Activated naive CD8-positive, alpha-beta T cell (primary cell): ENCODE measurements around the gene MSX2.

Source experiments
- H3K27ac Mint-ChIP-seq: one replicate; pipeline ENCODE4 v1.8.0; 2021; ENCODE audit warnings: mixed read lengths
- H3K27me3 Mint-ChIP-seq: one replicate; pipeline ENCODE4 v1.8.0; 2021; ENCODE audit warnings: mixed read lengths
- H3K36me3 Mint-ChIP-seq: one replicate; pipeline ENCODE4 v1.8.0; 2021; ENCODE audit warnings: mixed read lengths
- H3K4me1 Mint-ChIP-seq: one replicate; pipeline ENCODE4 v1.8.0; 2021; ENCODE audit warnings: low read depth, mixed read lengths
- H3K4me3 Mint-ChIP-seq: one replicate; pipeline ENCODE4 v1.8.0; 2021; ENCODE audit warnings: mild to moderate bottlenecking, mixed read lengths
- H3K9me3 Mint-ChIP-seq: one replicate; pipeline ENCODE4 v1.8.0; 2021; ENCODE audit warnings: low read depth, mixed read lengths

Gene MSX2

DNA sequence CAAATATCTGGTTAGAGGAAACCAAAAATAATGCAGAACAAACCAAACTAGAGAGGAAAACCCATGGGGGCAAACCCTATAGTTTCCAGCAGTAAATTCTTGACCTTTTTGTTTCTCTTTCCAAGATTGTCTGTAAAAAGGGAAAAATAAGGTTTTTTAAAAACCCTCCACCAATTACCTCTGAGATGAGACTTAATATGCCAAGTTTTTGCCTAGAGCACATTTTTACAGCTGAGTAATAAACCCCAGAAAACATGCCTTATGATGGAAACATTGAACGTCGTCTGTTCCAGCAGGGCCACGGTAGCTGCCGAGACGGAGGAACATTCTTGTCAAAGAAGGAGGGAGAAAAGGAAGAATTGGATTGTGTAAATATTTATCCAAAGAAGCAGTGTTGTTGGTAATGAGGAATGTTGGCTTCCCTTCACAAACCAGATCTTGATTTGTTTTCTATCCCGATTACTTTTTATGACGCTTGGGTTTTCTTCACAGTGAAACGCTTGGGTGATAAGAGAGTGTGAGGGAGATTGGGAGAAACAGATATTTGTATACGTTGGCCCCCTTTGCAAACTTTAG is 17.3 kb upstream of the MSX2 start:
- Mint-ChIP-seq H3K9me3 (no peaks in the 10 kb centered on the region), H3K4me1 (no peaks in the 10 kb centered on the region), H3K27ac (no peak overlapping the region), H3K4me3 (no peak overlapping the region), H3K36me3 (no peaks in the 10 kb centered on the region), H3K27me3 (no peaks in the 10 kb centered on the region)

DNA sequence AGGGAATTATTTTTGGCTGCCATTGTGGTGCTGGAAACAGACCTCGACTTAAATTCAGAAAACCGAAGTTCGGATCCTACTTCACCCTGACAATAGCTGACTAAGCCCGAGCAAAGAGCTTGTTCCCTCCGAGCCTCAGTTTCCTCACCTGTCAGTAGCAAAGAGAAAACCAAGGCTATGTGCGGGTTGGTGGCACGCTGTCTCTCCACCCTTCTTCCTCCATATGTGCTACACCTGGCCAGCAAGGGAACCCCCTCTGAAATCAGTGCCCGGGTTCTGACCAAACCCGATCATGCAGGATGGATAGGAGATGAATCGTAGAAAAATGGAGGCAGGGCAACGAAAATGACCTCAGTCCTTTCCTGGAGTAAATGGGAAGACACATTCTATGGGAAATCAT is 16.7 kb upstream of the MSX2 start:
- Mint-ChIP-seq H3K9me3 (no peaks in the 10 kb centered on the region), H3K4me3 (no peak overlapping the region), H3K4me1 (no peaks in the 10 kb centered on the region), H3K36me3 (no peaks in the 10 kb centered on the region), H3K27me3 (peaks cover 3% of the 10 kb centered on the region), H3K27ac (no peak overlapping the region)

DNA sequence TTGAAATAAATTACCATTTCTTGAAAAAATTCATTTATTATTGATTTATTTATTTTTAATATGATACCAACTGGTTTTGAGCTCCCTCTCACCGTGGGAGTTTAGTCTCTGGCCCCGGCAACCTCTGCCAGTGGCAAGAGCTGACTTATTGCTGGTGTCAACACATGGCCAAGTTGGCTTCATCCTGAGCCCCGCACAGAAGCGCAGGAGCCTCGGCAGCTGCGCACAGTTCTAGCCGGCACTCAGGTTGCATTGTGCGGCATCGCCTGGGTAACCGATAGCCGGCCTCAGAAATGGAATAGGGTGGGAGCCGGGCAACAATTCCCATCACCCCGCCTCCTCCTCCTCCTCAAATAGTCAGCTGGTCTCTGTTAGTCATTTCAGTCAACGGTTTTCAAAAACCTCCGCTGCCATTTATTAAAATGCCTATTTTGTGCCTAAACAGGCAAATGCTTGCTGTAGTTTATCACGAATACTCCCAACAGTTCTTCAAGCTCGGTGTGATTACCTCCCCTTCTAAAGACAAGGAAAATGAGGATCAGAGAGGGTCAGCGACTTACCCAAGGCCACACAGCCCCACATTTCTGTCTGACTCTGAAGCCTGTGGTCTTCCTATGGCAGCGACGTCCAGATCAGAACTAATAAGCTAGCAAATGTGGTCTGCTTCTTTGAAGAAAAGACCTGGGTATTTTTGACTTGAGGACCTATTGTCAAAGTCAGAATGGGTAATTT is 15.7 kb upstream of the MSX2 start:
- H3K36me3 Mint-ChIP-seq = no peaks in the 10 kb centered on the region

DNA sequence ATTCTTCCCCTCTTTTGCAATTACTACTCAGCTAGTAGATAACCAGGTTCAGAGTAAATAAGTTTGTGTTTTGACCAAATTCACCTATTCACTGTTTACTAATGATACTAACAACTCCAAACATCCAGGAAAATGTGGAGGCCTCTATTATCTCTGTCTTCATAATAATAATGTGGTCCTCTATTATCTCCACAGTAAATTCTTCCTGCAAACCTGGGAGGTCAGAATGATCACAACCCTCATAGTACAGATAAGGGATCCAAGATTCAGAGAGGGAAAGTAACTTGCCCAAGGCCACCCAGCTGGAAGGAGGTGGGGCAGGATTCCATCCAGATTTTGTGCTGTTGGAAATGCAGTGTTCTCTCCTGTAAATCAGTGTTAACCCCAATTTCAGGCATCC is 9.6 kb upstream of the MSX2 start:
- H3K9me3 Mint-ChIP-seq = no peaks in the 10 kb centered on the region
- H3K36me3 Mint-ChIP-seq = no peaks in the 10 kb centered on the region
- H3K27me3 Mint-ChIP-seq = peaks cover 34% of the 10 kb centered on the region
- no peak overlapping the region for H3K4me3 Mint-ChIP-seq
- H3K27ac Mint-ChIP-seq = no peak overlapping the region
- H3K4me1 Mint-ChIP-seq = no peaks in the 10 kb centered on the region

More for the DNA sequence above, 15.7 kb upstream of the MSX2 start:
- H3K4me3 Mint-ChIP-seq = no peak overlapping the region
- H3K9me3 Mint-ChIP-seq = no peaks in the 10 kb centered on the region
- H3K27me3 Mint-ChIP-seq = peaks cover 8% of the 10 kb centered on the region
- H3K27ac Mint-ChIP-seq = no peak overlapping the region
- H3K4me1 Mint-ChIP-seq = no peaks in the 10 kb centered on the region

DNA sequence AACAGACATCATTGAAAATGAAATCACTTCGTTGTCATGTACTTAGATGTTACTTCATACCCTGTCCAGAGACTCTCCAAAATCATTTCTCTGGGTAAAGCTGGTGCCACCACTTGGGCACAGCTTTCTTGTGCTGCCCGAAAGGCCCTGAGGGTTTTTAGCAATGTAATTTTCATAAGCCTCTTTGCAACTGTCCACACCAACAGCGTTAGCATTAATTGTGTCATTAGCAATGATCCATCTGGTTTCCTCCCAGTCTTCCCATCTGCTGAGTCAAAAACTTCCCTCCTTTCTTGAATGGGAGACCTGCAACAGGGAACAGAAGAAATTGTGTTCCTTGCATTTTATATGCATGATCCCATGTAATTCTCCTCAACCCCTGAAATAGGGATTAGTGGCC is 8.6 kb upstream of the MSX2 start:
- Mint-ChIP-seq H3K36me3 (no peaks in the 10 kb centered on the region), H3K27me3 (peaks cover 44% of the 10 kb centered on the region), H3K9me3 (no peaks in the 10 kb centered on the region), H3K27ac (no peak overlapping the region), H3K4me1 (peaks cover 4% of the 10 kb centered on the region), H3K4me3 (no peak overlapping the region)

DNA sequence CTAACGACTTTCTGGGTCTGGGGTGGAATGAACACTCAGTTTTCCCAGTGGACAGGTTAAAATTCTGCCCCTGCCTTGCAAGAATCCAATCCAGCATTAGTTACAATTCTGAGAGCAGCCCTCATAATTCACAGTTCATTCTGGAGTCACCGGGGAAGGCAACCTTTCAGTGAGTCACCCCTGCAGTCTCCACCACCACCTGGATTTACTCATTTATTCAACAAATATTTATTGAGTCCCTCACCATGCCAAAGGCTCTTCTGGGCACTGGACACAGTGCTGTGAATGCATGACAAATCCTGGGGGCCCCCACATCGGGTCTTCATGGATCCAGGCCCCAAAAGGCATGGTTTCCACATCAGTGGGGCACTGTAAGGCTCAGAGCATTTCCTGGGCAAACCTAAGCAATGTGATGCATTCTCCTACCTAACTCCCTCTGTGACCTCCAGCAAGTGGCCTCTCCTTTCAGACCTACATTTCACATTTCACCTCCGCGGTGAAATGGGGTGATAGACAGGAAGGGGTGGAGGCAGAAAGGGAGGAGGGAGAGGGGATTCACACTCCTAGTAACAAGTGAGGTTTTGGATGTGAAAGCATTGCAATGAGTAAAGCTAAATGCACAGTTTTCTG is 6.4 kb upstream of the MSX2 start:
- H3K27me3 Mint-ChIP-seq = peaks cover 55% of the 10 kb centered on the region

DNA sequence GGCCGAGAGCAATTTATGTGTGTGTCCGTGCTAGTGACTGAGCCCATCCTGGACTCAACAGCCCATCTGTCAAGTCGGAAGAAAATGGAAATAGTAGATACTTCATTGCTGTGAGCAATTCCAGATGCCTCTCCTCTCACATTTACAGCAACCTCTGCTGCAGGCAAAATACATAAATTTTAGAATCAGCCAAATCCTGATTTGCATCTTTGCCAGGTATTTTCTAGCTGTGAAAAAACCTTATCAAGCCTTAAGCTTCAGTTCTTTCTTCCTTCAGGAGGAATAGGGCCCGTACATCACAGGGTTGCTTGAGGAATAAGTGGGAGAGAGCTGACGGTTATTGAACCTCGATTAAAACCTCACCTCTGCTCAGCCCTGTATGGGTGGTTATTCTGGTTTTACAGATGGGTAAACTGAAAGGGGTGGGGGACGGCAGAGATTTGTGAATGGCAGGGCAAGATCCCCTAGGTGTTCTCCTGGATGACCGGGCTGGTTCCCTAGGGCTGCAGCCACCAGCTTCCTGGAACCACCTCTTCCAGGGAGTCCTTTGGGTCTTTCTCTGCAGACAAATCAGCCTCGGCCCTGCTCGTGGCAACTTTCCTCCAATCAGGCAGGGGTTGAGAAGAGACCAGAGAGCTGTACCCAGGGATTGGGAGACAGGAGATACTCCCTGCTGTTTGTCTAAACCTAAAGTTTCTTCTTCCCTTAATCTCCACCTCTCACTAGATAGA is 5.3 kb upstream of the MSX2 start:
- no peaks in the 10 kb centered on the region for H3K9me3 Mint-ChIP-seq

More for the DNA sequence above, 6.4 kb upstream of the MSX2 start:
- peaks cover 10% of the 10 kb centered on the region for H3K4me1 Mint-ChIP-seq
- H3K9me3 Mint-ChIP-seq = no peaks in the 10 kb centered on the region
- H3K4me3 Mint-ChIP-seq = no peak overlapping the region
- no peak overlapping the region for H3K27ac Mint-ChIP-seq
- H3K36me3 Mint-ChIP-seq = no peaks in the 10 kb centered on the region

DNA sequence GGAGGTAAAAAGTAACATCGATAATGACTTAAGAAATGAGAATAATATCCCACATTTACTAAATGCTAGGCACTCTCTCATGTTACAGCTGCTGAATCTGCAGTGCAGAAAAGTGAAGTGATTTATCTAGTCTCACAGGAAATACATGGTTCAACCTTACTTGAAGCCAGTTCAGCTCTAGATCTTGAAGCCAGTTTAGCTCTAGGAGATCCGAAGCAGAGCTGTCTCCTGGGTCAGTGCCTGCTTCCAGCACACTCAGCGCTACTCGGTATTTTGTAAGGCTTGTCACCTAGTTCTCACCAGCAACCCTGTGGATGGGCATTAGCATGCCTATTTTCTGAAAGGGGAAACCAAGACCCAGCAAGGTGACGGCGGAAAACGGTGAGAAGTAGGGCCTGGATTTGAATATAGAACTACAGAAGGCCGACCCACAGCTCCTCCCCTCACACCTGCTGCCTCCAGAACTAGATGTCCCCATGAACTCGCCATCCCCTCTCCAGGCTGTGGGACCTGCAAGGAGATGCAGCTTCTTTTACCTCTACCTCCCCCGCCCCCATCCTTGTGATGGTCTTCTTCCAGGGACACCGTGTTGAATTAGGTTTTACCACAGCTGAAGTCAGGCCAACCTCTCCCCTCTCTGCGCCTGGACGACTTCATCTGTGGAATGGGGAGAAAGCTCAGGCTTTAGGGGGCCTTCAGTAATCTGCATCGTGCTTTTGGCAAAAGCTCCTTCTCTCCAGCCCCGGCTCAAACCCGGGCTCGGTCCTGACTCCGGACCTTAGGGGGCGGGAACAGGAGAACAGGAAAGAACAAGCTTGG is 4.4 kb upstream of the MSX2 start:
- Mint-ChIP-seq H3K4me1 (peaks cover 18% of the 10 kb centered on the region), H3K4me3 (peak overlapping the region; percentile 46), H3K27me3 (peaks cover 57% of the 10 kb centered on the region), H3K27ac (no peak overlapping the region), H3K9me3 (no peaks in the 10 kb centered on the region), H3K36me3 (no peaks in the 10 kb centered on the region)

More for the DNA sequence above, 5.3 kb upstream of the MSX2 start:
- H3K36me3 Mint-ChIP-seq = no peaks in the 10 kb centered on the region
- H3K4me1 Mint-ChIP-seq = peaks cover 16% of the 10 kb centered on the region
- H3K27ac Mint-ChIP-seq = no peak overlapping the region
- peaks cover 60% of the 10 kb centered on the region for H3K27me3 Mint-ChIP-seq
- no peak overlapping the region for H3K4me3 Mint-ChIP-seq

DNA sequence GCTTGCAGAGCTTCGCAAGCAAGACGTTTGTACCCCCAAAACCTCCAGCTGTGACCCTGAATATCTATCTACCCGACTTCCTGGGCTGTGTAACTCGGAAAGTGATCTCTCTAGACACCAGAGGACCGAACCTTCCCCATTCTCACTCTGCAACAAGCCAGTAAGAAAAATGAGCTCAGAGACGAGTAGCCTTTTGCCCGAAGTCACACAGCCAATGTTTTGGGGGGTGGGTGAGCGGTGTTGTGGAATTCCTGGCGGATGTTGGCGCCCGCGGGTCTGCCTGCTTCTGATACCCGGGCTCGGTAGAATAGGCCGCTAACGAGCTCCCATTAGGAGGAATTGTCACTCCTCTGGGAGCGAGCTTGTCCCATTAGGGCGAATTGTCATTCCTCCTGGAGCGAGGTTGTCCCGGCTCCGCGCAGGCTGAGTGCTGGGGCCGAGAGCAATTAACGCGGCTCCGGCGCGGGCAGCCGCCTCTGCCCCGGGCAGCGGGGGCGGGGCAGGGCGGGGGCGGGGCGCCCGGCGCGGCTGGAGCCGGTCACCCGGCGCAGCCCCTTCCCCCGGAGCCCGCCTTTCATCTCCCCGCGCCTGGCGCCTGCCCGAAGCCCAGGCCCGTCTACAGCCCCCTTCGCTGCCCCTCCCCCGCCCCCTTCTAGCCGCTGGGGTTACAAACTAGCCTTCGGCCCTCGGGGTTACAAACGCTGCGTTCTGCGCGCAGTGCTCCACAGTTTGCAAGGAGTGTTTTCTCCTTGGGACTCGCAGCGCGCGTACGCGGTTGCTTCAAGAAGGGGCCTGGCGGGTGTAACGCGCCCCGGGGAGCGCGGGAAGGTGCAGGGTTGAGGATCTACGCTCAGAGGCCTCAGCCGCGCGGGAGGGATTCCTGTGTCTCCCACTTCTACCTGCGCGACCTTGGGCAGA is 3.5 kb upstream of the MSX2 start:
- H3K4me3 Mint-ChIP-seq = peak overlapping the region; percentile 46
- H3K36me3 Mint-ChIP-seq = no peaks in the 10 kb centered on the region
- no peak overlapping the region for H3K27ac Mint-ChIP-seq
- no peaks in the 10 kb centered on the region for H3K9me3 Mint-ChIP-seq
- peaks cover 61% of the 10 kb centered on the region for H3K27me3 Mint-ChIP-seq
- H3K4me1 Mint-ChIP-seq = peaks cover 21% of the 10 kb centered on the region

DNA sequence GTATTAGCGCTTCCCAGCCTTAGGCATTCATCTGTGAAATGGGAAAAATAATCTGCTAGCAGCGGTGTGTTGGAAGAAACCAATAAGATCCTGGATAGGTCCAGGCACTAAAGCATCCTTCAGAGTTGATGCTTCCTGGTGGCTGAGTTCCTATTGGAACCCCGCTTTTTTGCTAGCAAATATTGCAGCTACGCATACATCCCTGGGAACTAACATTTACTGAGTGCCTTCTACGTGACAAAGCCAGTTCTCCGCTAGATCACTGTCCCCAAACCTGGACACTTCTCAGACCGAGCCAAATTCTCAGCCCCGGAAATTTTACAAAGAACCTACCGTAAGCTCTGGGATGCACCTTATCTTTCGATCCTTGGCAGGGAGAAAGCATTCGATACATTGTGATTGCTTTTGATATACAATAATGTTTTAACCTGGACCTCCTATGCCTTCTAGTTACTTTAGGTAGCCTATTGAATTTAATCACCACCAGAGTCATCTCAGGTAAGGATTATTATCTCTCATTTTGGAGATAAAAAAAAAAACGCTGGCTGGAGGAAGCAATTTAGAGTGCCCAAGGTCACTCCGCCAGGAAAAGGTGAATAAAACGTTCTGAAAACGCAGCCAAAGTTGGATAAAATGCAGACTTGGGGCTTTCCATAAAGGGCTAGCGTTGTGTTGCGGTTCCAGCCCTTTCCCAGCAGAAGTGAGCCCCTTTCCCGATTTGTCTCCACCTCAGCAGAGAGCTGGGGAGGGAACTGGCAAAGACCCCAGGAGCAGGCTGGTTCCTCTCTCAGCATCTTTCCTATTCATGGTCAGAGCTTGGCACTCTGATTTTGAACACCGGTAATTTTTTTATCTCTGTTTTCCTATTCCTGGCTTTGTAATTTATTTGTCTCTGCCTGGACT is 2.6 kb upstream of the MSX2 start:
- no peaks in the 10 kb centered on the region for H3K9me3 Mint-ChIP-seq
- H3K4me3 Mint-ChIP-seq = peak overlapping the region; percentile 20
- peaks cover 62% of the 10 kb centered on the region for H3K27me3 Mint-ChIP-seq
- H3K27ac Mint-ChIP-seq = no peak overlapping the region
- H3K4me1 Mint-ChIP-seq = peaks cover 21% of the 10 kb centered on the region
- H3K36me3 Mint-ChIP-seq = no peaks in the 10 kb centered on the region

DNA sequence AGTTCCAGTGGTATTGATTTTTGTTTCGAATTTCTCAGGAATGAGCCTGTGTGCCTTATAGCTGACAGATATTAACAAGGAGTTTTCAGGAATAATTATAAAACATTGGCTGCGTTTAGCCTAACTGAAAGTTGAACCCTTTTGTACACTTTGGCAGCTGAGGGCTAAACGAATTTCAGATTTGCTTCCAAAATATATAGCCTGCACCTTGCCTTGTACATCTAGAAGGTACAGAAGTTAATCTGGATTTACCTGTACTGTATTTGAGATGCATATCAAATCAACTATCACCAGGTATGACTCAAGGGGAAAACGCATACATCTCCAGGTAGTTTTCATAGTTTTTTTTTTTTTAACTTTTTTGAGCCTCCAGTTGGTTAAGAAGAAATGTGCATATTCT is 1.9 kb upstream of the MSX2 start:
- Mint-ChIP-seq H3K27ac (no peak overlapping the region), H3K36me3 (no peaks in the 10 kb centered on the region), H3K4me1 (peaks cover 21% of the 10 kb centered on the region), H3K4me3 (no peak overlapping the region), H3K9me3 (no peaks in the 10 kb centered on the region), H3K27me3 (peaks cover 62% of the 10 kb centered on the region)

DNA sequence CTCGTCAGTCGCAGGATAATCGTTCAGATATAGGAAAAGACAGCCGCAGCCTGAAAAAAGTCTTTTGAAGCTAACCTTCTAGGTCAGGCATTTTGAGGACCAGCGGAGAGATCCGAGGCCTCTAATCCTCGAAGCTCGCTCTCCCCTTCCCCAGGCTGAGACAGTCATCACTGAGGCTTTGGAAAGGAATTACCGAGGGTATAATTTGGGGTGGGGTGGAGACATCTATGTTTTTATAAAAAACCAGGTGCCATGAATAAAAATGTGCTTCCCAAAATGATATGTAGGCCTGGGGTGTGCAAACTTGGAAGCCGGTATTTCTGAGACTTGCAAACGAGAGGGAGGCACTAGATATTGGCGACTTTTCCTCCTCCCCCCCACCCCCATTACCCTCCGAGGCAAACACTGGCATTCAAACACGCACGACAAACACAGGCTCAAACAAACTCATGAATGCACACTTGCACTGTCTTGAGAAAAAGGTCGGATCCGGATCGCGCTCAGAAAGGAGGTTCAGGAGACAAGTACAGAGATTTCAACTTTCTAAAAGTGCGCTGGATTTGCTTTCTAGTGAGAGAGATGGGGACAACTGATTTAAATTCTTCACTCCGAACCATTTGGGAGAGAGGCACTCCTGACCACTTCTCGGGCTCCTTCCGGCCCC is 935 bp upstream of the MSX2 start:
- peak overlapping the region; percentile 86 for H3K4me3 Mint-ChIP-seq
- no peak overlapping the region for H3K27ac Mint-ChIP-seq
- H3K36me3 Mint-ChIP-seq = no peaks in the 10 kb centered on the region
- H3K27me3 Mint-ChIP-seq = peaks cover 64% of the 10 kb centered on the region
- H3K4me1 Mint-ChIP-seq = peaks cover 21% of the 10 kb centered on the region
- H3K9me3 Mint-ChIP-seq = no peaks in the 10 kb centered on the region
